ENCODE data around the gene SHISA2. TPM values are rescaled to one million over a fixed set of nuclear protein-coding genes. Genes with fewer than 3 reads are reported as not detected.

The SHISA2 gene
- total RNA-seq, 1 experiment from 2014 or later: 1.2 TPM

DNA sequence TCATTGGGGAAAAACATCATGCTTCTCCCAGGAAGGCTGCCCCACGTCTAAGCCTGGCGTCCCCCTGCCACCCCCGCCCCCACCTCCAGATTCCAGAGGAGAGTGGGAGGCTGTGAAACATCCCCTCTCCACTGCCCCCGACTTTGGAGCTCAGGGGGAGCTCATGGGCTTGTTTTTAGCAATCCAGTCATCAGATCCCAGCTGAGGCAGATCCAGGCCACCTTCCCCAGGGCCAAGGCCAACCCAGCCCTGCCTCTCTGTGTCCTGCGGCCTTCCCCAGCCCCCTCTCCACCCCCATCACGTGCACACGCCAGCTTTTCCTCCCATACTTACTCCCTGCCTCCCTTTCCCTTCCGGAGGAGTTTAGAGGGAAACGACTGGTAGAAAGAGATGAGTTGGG is 38.8 kb downstream of the SHISA2 start:
- BruUV-seq (replicated peaks): no TSS peak
- TF ChIP-seq, protein P1, sequence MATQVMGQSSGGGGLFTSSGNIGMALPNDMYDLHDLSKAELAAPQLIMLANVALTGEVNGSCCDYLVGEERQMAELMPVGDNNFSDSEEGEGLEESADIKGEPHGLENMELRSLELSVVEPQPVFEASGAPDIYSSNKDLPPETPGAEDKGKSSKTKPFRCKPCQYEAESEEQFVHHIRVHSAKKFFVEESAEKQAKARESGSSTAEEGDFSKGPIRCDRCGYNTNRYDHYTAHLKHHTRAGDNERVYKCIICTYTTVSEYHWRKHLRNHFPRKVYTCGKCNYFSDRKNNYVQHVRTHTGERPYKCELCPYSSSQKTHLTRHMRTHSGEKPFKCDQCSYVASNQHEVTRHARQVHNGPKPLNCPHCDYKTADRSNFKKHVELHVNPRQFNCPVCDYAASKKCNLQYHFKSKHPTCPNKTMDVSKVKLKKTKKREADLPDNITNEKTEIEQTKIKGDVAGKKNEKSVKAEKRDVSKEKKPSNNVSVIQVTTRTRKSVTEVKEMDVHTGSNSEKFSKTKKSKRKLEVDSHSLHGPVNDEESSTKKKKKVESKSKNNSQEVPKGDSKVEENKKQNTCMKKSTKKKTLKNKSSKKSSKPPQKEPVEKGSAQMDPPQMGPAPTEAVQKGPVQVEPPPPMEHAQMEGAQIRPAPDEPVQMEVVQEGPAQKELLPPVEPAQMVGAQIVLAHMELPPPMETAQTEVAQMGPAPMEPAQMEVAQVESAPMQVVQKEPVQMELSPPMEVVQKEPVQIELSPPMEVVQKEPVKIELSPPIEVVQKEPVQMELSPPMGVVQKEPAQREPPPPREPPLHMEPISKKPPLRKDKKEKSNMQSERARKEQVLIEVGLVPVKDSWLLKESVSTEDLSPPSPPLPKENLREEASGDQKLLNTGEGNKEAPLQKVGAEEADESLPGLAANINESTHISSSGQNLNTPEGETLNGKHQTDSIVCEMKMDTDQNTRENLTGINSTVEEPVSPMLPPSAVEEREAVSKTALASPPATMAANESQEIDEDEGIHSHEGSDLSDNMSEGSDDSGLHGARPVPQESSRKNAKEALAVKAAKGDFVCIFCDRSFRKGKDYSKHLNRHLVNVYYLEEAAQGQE (IDR thresholded peaks at IDR 0.05; ENCODE audit: insufficient read depth in 1 of 2, low read depth in 2 of 2, low read length in 1 of 2): no peak
- TF ChIP-seq TCF7L2 (IDR thresholded peaks at IDR 0.05; ENCODE audit: low read depth, low read length) (no peak), POLR2AphosphoS5 (IDR thresholded peaks at IDR 0.05; ENCODE audit: low read depth, low read length) (no peak), SIN3A (IDR thresholded peaks at IDR 0.05; ENCODE audit: borderline replicate concordance, insufficient read depth, low read depth, low read length) (no peak)
- TF ChIP-seq, protein P2, sequence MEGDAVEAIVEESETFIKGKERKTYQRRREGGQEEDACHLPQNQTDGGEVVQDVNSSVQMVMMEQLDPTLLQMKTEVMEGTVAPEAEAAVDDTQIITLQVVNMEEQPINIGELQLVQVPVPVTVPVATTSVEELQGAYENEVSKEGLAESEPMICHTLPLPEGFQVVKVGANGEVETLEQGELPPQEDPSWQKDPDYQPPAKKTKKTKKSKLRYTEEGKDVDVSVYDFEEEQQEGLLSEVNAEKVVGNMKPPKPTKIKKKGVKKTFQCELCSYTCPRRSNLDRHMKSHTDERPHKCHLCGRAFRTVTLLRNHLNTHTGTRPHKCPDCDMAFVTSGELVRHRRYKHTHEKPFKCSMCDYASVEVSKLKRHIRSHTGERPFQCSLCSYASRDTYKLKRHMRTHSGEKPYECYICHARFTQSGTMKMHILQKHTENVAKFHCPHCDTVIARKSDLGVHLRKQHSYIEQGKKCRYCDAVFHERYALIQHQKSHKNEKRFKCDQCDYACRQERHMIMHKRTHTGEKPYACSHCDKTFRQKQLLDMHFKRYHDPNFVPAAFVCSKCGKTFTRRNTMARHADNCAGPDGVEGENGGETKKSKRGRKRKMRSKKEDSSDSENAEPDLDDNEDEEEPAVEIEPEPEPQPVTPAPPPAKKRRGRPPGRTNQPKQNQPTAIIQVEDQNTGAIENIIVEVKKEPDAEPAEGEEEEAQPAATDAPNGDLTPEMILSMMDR (IDR thresholded peaks at IDR 0.05): no peak
- Histone ChIP-seq H3K9me3 (ENCODE audit: control insufficient read depth, insufficient read depth, low read depth, low read length) (no peaks in the 10 kb centered on the region), H3K4me3 (ENCODE audit: low read depth in 2 of 2, low read length in 2 of 2) (no peak overlapping the region), H3K4me1 (ENCODE audit: control insufficient read depth, insufficient read depth, low read length) (no peaks in the 10 kb centered on the region), H3K36me3 (ENCODE audit: control insufficient read depth, insufficient read depth, low read length) (no peaks in the 10 kb centered on the region), H3K27ac (ENCODE audit: low read length) (no peak overlapping the region), H3K27me3 (ENCODE audit: control insufficient read depth, insufficient read depth, low read length) (no peaks in the 10 kb centered on the region)
- POLR2A ChIA-PET: no interaction called here
- intact Hi-C loops (cut with micrococcal nuclease; ENCODE audit: unreplicated experiment) (no loop called here), in situ Hi-C loops (cut with HindIII; ENCODE audit: low pct_unique_long_range_greater_than_20kb, low sequenced_read_pairs) (no loop called here)
- CTCF ChIA-PET: interaction anchor here (0.6 kb wide), 1 partner anchor 14 kb away, joined by 4 read pairs; no protein-coding TSS in a partner anchor
- no peak for ATAC-seq
- no peak for DNase-seq (ENCODE audit: low read depth, low spot score)

DNA sequence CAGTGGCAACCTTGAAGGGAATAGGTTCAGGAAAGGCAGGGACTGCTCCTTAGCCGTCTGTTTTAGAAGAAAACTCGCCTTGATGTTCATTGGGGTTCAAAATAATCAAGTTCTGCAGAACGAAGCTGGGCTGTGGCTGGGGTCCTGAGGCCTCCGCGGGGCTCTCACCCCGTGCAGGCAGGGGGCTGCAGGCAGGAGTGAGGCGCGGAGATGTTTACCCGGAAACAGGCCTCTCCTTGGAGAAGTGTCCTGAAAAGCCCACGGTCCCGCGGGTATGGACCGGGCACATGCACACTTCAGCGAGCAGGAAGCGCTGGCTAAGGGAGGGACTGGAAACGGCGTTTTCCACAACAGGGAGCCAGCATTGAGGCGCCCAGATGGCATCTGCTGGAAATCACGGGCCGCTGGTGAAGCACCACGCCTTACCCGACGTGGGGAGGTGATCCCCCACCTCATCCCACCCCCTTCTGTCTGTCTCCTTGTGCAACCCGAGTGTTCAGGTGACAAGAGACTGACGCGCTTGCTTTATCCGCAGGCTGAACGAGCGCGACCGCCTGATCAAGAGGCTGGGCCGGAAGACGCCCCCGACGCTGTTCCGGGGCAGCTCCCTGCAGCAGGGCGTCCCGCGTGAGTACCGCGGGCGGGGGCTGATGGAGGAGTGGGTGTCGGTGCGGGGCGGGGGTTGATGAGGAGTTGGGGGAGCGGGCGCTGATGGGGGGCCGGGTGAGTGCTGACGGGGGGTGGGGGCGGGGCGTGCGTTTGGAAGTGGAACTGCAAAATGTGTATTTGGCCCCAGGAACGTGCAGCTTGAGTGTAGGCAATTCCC is 39.6 kb downstream of the SHISA2 start:
- H3K36me3 ChIP-seq (ENCODE audit: control insufficient read depth, insufficient read depth, low read length): no peaks in the 10 kb centered on the region
- ATAC-seq: no peak
- no peaks in the 10 kb centered on the region for H3K27me3 ChIP-seq (ENCODE audit: control insufficient read depth, insufficient read depth, low read length)
- BruUV-seq (replicated peaks): no TSS peak
- no peak for DNase-seq (ENCODE audit: low read depth, low spot score)
- no peaks in the 10 kb centered on the region for H3K9me3 ChIP-seq (ENCODE audit: control insufficient read depth, insufficient read depth, low read depth, low read length)
- TF ChIP-seq TCF7L2 (IDR thresholded peaks at IDR 0.05; ENCODE audit: low read depth, low read length) (no peak), POLR2AphosphoS5 (IDR thresholded peaks at IDR 0.05; ENCODE audit: low read depth, low read length) (no peak), SIN3A (IDR thresholded peaks at IDR 0.05; ENCODE audit: borderline replicate concordance, insufficient read depth, low read depth, low read length) (no peak)
- TF ChIP-seq, protein P1 (IDR thresholded peaks at IDR 0.05; ENCODE audit: insufficient read depth in 1 of 2, low read depth in 2 of 2, low read length in 1 of 2): no peak
- TF ChIP-seq, protein P2 (IDR thresholded peaks at IDR 0.05): no peak
- ChIA-PET CTCF (no interaction called here), POLR2A (no interaction called here)
- no peaks in the 10 kb centered on the region for H3K4me1 ChIP-seq (ENCODE audit: control insufficient read depth, insufficient read depth, low read length)
- no peak overlapping the region for H3K27ac ChIP-seq (ENCODE audit: low read length)
- H3K4me3 ChIP-seq (ENCODE audit: low read depth in 2 of 2, low read length in 2 of 2): no peak overlapping the region
- in situ Hi-C loops (cut with HindIII; ENCODE audit: low pct_unique_long_range_greater_than_20kb, low sequenced_read_pairs): no loop called here
- intact Hi-C loops (cut with micrococcal nuclease; ENCODE audit: unreplicated experiment): no loop called here
